ENCODE results near the gene CHST1.

CHST1 gene

GRCh38 chr11:45652781-45653180 is 12.6 kb downstream of the CHST1 start:
- no peaks in the 10 kb centered on the region for H3K27me3 ChIP-seq (replicated peaks)

GRCh38 chr11:45651841-45652749 is 13.3 kb downstream of the CHST1 start:
- no peak for TF ChIP-seq CTCF (IDR thresholded peaks at IDR 0.05; ENCODE audit: low read depth, low read length, missing control alignments)

More at GRCh38 chr11:45652781-45653180, 12.6 kb downstream of the CHST1 start:
- H3K36me3 ChIP-seq (replicated peaks), result no peaks in the 10 kb centered on the region
- TF ChIP-seq CTCF (IDR thresholded peaks at IDR 0.05; ENCODE audit: low read depth, low read length, missing control alignments), result no peak
- no peak overlapping the region for H3K27ac ChIP-seq
- DNase-seq, result no peak
- in situ Hi-C loops (cut with HindIII; ENCODE audit: low pct_ligation_motif_present, low sequenced_read_pairs), result loop anchor here (25.0 kb wide), 1 partner anchor 265 kb away; no protein-coding TSS in a partner anchor
- no peak overlapping the region for H3K4me3 ChIP-seq (ENCODE audit: low read depth, low read length)

GRCh38 chr11:45651156-45651555 is 14.3 kb downstream of the CHST1 start:
- DNase-seq, result no peak
- Histone ChIP-seq H3K27me3 (replicated peaks) (no peaks in the 10 kb centered on the region), H3K4me3 (ENCODE audit: low read depth, low read length) (no peak overlapping the region), H3K36me3 (replicated peaks) (no peaks in the 10 kb centered on the region), H3K27ac (no peak overlapping the region)
- in situ Hi-C loops (cut with HindIII; ENCODE audit: low pct_ligation_motif_present, low sequenced_read_pairs), result loop anchor here (25.0 kb wide), 1 partner anchor 264 kb away; no protein-coding TSS in a partner anchor
- no peak for TF ChIP-seq CTCF (IDR thresholded peaks at IDR 0.05; ENCODE audit: low read depth, low read length, missing control alignments)

More at GRCh38 chr11:45651841-45652749, 13.3 kb downstream of the CHST1 start:
- Histone ChIP-seq H3K36me3 (replicated peaks) (no peaks in the 10 kb centered on the region), H3K27ac (no peak overlapping the region), H3K4me3 (ENCODE audit: low read depth, low read length) (no peak overlapping the region), H3K27me3 (replicated peaks) (no peaks in the 10 kb centered on the region)
- no peak for DNase-seq
- in situ Hi-C loops (cut with HindIII; ENCODE audit: low pct_ligation_motif_present, low sequenced_read_pairs), result loop anchor here (25.0 kb wide), 1 partner anchor 265 kb away; no protein-coding TSS in a partner anchor

- Histone ChIP-seq H3K36me3 (replicated peaks) (no peaks in the 10 kb centered on the region), H3K27ac (no peak overlapping the region), H3K4me3 (ENCODE audit: low read depth, low read length) (no peak overlapping the region), H3K27me3 (replicated peaks) (no peaks in the 10 kb centered on the region)
- no peak for DNase-seq
- TF ChIP-seq CTCF (IDR thresholded peaks at IDR 0.05; ENCODE audit: low read depth, low read length, missing control alignments), result no peak
- in situ Hi-C loops (cut with HindIII; ENCODE audit: low pct_ligation_motif_present, low sequenced_read_pairs), result loop anchor here (25.0 kb wide), 1 partner anchor 263 kb away; no protein-coding TSS in a partner anchor
Measured at GRCh38 chr11:45650166-45651095, 15.0 kb downstream of the CHST1 start.

GRCh38 chr11:45649544-45650165 is 15.8 kb downstream of the CHST1 start:
- no peak for TF ChIP-seq CTCF (IDR thresholded peaks at IDR 0.05; ENCODE audit: low read depth, low read length, missing control alignments)
- Histone ChIP-seq H3K4me3 (ENCODE audit: low read depth, low read length) (no peak overlapping the region), H3K27ac (no peak overlapping the region), H3K27me3 (replicated peaks) (no peaks in the 10 kb centered on the region), H3K36me3 (replicated peaks) (no peaks in the 10 kb centered on the region)
- DNase-seq, result no peak
- in situ Hi-C loops (cut with HindIII; ENCODE audit: low pct_ligation_motif_present, low sequenced_read_pairs), result loop anchor here (25.0 kb wide), 1 partner anchor 262 kb away; no protein-coding TSS in a partner anchor
